AG10803 (cell line): ENCODE data around the gene ZCCHC7.
"Not testable (repeated sequence)": the region's sequence is repeated elsewhere in the genome, so short reads cannot be mapped to it uniquely, and the experiment has no call there.

Experiments
- DNase-seq: peaks from one replicate; pipeline ENCODE4 v3.0.0; 2010; ENCODE audit warnings: low read depth
- H3K4me3 ChIP-seq: 2 replicates; pipeline ENCODE4 v1.5.1; 2011; ENCODE audit warnings: mild to moderate bottlenecking, low read length, control low read depth
- TF ChIP-seq, protein P1 (sequence below): conservative IDR thresholded peaks from 2 replicates; pipeline ENCODE4 v1.5.1; 2011; ENCODE audit warnings: mild to moderate bottlenecking, low read length, control low read depth, inconsistent platforms

ZCCHC7 gene

DNA sequence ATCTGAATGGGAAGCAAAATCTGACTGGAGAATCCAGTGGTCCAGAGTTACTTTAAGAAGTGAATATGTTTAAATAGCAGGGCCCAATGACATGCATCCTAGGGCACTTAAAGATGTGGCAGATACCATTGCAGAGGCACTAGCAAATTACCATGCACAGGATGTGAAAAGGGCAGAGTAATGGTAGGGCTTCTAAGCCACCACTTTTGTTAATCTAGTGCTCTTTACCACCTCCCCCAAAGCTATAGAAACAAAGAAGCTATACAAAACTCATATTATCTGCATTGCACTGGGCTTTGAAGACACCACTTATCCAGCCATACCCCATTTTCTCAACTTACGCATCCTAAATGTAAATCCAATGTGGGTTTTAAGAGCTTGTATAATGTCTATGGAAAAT is 81.2 kb downstream of the ZCCHC7 start:
- TF ChIP-seq, protein P1, sequence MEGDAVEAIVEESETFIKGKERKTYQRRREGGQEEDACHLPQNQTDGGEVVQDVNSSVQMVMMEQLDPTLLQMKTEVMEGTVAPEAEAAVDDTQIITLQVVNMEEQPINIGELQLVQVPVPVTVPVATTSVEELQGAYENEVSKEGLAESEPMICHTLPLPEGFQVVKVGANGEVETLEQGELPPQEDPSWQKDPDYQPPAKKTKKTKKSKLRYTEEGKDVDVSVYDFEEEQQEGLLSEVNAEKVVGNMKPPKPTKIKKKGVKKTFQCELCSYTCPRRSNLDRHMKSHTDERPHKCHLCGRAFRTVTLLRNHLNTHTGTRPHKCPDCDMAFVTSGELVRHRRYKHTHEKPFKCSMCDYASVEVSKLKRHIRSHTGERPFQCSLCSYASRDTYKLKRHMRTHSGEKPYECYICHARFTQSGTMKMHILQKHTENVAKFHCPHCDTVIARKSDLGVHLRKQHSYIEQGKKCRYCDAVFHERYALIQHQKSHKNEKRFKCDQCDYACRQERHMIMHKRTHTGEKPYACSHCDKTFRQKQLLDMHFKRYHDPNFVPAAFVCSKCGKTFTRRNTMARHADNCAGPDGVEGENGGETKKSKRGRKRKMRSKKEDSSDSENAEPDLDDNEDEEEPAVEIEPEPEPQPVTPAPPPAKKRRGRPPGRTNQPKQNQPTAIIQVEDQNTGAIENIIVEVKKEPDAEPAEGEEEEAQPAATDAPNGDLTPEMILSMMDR, result no peak
- DNase-seq, result no peak
- H3K4me3 ChIP-seq, result no peak overlapping the region

DNA sequence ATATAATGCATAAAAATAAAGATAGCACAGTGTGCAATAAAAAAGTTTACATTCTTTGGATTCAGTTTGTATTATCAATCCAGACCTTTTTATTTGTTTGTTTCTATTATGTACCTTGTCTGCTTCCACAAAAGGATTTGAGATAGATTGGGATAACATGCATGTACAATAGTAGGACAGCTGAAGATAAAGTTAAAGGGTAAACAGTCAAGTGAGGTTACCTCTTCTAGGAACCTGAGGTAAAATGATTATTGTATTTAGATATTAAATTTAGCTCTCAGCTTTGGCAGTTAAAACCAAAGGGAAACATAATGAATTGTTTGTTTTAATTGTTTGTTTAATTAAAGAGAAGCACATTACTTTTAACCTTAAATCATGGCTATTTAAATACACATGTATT is 81.7 kb downstream of the ZCCHC7 start:
- TF ChIP-seq, protein P1, result no peak
- H3K4me3 ChIP-seq, result no peak overlapping the region
- no peak for DNase-seq

DNA sequence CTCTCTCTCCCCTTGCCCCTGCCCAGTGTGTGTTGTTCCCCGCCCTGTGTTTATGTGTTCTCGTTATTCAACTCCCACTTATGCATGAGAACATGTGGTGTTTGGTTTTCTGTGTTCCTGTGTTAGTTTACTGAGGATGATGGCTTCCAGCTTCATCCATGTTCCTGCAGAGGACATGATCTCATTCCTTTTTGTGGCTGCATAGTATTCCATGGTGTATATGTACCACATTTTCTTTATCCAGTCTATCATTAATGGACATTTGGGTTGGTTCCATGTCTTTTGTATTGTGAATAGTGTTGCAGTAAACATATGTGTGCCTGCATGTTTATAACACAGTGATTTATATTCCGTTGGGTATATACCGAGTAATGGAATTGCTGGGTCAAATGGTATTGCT is 83.1 kb downstream of the ZCCHC7 start:
- DNase-seq, H3K4me3 ChIP-seq: not testable (repeated sequence)

DNA sequence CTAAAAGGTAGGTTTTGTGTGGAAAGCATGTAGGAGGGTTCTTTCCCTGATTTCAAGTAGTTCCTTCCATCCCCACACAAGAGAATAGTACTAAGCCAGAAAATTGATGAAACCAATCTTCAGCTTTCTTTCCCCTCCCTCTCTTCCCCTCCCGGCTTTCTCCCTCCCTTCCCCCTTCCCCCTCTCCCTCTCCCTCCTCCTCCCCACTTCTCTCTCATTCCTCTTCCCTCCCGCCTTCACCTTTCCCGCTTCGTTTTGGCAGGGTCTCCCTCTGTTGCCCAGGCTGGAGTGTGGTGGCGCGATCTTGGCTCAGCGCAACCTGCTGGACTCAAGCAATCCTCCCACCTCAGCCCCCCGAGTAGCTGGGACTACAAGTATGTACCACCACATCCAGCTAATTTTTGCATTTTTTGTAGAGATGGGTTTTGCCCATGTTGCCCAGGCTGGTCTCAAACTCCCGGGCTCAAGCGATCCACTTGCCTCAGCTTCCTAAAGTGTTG is 85.8 kb downstream of the ZCCHC7 start:
- TF ChIP-seq, protein P1, result no peak
- DNase-seq, result no peak
- no peak overlapping the region for H3K4me3 ChIP-seq

DNA sequence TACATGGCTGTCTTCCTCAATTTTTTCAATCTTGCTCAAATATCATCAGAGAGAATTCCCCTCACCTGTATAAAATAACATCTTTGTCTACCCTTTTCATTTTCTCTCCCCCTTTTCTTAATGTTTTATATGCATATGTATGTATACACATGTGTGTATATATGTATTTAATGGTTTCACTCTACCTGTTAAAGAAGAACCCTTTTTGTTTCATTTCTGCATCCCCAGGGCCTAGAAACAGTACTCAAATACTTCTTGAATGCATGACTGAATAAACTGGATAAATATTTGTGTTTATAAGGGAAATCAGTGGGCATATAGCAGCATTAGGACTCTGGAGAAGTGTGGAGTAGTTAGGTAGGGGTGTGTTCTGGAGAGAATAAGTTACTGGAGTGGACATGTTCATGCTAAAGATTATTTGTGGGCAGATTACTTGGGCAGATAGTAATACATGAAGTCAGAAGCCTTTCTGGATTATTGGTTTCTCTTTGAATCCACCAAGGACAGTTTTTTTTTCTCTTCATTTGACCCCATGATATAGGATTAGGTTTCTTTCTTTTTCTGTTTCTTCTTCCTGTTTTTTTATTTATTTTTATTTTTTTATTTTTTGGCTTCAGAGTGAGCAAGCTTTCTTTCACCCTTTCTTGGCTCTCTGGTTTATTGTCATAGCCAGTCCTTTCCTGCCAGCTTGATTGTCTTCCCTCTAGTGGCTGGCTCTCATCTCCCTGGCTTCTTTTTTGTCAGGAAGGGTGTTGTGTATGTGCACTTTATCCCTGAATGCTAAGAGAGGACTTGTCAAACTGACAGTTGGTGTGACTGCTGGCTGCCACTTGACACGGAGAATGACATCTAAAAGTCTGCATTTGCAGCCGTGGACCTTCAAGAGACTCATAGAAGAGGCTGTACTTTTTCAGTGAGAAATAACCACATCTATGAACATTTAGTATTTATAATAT is 89.3 kb downstream of the ZCCHC7 start:
- DNase-seq, result no peak
- no peak overlapping the region for H3K4me3 ChIP-seq
- TF ChIP-seq, protein P1, result peak; percentile 8; the same call in 1 of the 2 replicates

DNA sequence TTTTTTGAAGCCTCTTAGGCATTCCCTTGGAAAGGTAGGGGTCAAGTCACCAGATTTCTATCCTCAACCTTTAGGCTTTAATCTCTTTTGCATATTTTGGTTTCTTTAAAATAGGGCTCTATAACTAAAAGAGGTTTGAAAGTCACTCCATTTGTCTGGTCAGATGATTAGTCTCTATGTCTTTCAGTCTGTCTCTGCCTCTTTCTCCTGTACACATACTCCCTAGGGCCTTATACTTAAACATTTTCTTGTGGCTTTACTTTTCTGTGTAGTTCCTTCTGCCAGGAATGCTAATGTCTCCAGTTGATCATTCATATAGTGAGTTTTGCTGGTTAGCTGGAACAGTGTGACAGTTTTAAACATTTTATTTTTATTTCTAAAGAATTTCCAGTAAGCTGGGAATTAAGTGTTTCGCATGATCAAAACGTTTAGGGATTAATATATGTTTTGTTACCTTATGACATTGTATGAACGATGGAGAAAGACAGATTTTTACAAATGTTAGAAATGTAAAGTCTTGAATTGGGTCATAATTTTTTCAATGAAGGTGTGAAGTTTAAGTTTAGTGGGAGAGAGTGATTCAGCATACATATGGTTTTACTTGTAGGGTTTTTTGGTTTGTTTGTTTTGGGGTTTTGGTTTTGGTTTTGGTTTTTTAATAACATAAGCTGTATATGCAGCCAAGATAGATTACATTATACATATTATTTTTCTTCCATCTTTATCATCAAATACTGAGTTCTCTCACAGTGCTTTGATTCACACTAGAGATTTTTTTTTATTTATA is 90.6 kb downstream of the ZCCHC7 start:
- no peak for DNase-seq
- TF ChIP-seq, protein P1, result no peak
- H3K4me3 ChIP-seq, result no peak overlapping the region

DNA sequence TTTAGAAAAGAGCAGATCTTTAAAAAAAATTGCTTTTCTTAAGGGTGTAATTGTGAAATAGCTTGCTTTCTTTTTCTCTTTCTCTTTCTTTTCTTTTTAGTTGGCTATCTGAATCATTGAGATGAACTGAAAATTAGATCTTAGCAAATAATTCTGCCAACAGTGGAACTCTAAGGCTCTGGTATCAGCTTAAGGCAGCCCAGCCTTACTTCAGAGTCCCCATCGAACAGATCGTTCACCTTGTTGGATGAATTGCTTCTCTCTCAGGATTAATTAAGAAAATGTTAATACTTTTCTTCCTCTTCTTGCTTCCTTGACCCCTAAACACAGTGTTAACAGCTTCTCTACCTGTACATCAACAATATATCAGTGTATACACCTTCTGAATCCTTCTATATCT is 92.1 kb downstream of the ZCCHC7 start:
- no peak overlapping the region for H3K4me3 ChIP-seq
- DNase-seq, result no peak
- TF ChIP-seq, protein P1, result no peak
